ENCODE data around the gene CPNE8. TPM values are rescaled to one million over a fixed set of nuclear protein-coding genes. Genes with fewer than 3 reads are reported as not detected.

CPNE8 gene
- polyA plus RNA-seq, 1 donor from 2014 or later: 1.9 TPM

DNA sequence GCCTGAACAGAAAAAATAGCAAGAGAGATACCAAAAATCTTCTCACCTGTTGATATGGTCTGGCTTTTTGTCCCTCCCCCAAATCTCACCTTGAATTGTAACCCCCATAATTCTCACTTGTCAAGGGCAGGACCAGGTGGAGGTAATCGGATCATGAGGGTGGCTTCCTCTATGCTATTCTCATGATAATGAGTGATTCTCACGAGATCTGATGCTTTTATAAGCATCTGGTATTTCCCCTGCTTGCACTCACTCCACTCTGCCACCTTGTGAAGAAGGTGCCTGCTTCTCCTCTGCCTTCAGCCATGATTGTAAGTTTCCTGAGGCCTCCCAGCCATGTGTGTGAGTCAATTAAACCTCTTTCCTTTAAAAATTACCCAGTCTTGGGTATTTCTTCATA is 291.2 kb downstream of the CPNE8 start:
- H3K36me3 ChIP-seq (ENCODE audit: insufficient read depth, low read length): no peaks in the 10 kb centered on the region
- no peaks in the 10 kb centered on the region for H3K79me2 ChIP-seq (replicated peaks; ENCODE audit: insufficient read depth, low read length)
- no peaks in the 10 kb centered on the region for H3F3A ChIP-seq (ENCODE audit: insufficient read depth, low read length, poor library complexity, severe bottlenecking)
- no peak overlapping the region for H3K4me2 ChIP-seq (ENCODE audit: low read length)
- H3K4me3 ChIP-seq (ENCODE audit: low read length): no peak overlapping the region
- no peaks in the 10 kb centered on the region for H3K9me2 ChIP-seq (ENCODE audit: insufficient read depth, low read length)
- no peak overlapping the region for H3K9ac ChIP-seq (ENCODE audit: low read length)
- H3K27ac ChIP-seq (ENCODE audit: low read length): no peak overlapping the region
- no peaks in the 10 kb centered on the region for H3K9me3 ChIP-seq (ENCODE audit: low read length)
- no peak overlapping the region for H2AFZ ChIP-seq (ENCODE audit: low read depth, low read length)
- H3K27me3 ChIP-seq (ENCODE audit: insufficient read depth, low read depth, low read length): no peaks in the 10 kb centered on the region
- no peaks in the 10 kb centered on the region for H4K20me1 ChIP-seq (ENCODE audit: insufficient read depth)
- TF ChIP-seq MXI1 (conservative IDR thresholded peaks at IDR 0.05; ENCODE audit: poor library complexity, severe bottlenecking) (no peak), SMC3 (conservative IDR thresholded peaks at IDR 0.05; ENCODE audit: poor library complexity) (no peak), RAD21 (conservative IDR thresholded peaks at IDR 0.05) (no peak), TAF1 (IDR thresholded peaks at IDR 0.05; ENCODE audit: low read depth) (no peak), EP300 (conservative IDR thresholded peaks at IDR 0.05; ENCODE audit: poor library complexity, severe bottlenecking) (no peak), EZH2 (IDR thresholded peaks at IDR 0.05; ENCODE audit: borderline replicate concordance, insufficient read depth, low read length, poor library complexity, severe bottlenecking) (no peak)
- TF ChIP-seq, protein P1, sequence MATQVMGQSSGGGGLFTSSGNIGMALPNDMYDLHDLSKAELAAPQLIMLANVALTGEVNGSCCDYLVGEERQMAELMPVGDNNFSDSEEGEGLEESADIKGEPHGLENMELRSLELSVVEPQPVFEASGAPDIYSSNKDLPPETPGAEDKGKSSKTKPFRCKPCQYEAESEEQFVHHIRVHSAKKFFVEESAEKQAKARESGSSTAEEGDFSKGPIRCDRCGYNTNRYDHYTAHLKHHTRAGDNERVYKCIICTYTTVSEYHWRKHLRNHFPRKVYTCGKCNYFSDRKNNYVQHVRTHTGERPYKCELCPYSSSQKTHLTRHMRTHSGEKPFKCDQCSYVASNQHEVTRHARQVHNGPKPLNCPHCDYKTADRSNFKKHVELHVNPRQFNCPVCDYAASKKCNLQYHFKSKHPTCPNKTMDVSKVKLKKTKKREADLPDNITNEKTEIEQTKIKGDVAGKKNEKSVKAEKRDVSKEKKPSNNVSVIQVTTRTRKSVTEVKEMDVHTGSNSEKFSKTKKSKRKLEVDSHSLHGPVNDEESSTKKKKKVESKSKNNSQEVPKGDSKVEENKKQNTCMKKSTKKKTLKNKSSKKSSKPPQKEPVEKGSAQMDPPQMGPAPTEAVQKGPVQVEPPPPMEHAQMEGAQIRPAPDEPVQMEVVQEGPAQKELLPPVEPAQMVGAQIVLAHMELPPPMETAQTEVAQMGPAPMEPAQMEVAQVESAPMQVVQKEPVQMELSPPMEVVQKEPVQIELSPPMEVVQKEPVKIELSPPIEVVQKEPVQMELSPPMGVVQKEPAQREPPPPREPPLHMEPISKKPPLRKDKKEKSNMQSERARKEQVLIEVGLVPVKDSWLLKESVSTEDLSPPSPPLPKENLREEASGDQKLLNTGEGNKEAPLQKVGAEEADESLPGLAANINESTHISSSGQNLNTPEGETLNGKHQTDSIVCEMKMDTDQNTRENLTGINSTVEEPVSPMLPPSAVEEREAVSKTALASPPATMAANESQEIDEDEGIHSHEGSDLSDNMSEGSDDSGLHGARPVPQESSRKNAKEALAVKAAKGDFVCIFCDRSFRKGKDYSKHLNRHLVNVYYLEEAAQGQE (IDR thresholded peaks at IDR 0.05; ENCODE audit: borderline replicate concordance): no peak

- TF ChIP-seq, protein P2, sequence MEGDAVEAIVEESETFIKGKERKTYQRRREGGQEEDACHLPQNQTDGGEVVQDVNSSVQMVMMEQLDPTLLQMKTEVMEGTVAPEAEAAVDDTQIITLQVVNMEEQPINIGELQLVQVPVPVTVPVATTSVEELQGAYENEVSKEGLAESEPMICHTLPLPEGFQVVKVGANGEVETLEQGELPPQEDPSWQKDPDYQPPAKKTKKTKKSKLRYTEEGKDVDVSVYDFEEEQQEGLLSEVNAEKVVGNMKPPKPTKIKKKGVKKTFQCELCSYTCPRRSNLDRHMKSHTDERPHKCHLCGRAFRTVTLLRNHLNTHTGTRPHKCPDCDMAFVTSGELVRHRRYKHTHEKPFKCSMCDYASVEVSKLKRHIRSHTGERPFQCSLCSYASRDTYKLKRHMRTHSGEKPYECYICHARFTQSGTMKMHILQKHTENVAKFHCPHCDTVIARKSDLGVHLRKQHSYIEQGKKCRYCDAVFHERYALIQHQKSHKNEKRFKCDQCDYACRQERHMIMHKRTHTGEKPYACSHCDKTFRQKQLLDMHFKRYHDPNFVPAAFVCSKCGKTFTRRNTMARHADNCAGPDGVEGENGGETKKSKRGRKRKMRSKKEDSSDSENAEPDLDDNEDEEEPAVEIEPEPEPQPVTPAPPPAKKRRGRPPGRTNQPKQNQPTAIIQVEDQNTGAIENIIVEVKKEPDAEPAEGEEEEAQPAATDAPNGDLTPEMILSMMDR (IDR thresholded peaks at IDR 0.05; ENCODE audit: poor library complexity, severe bottlenecking): no peak
- TF ChIP-seq, protein P1 (IDR thresholded peaks at IDR 0.05; ENCODE audit: borderline replicate concordance): no peak
- TF ChIP-seq SMC3 (conservative IDR thresholded peaks at IDR 0.05; ENCODE audit: poor library complexity) (no peak), TAF1 (IDR thresholded peaks at IDR 0.05; ENCODE audit: low read depth) (no peak), RAD21 (conservative IDR thresholded peaks at IDR 0.05) (no peak), POLR2AphosphoS5 (IDR thresholded peaks at IDR 0.05) (no peak), EP300 (conservative IDR thresholded peaks at IDR 0.05; ENCODE audit: poor library complexity, severe bottlenecking) (no peak), MXI1 (conservative IDR thresholded peaks at IDR 0.05; ENCODE audit: poor library complexity, severe bottlenecking) (no peak), EZH2 (IDR thresholded peaks at IDR 0.05; ENCODE audit: borderline replicate concordance, insufficient read depth, low read length, poor library complexity, severe bottlenecking) (no peak)
- H3K79me2 ChIP-seq (replicated peaks; ENCODE audit: insufficient read depth, low read length): no peaks in the 10 kb centered on the region
Observed at GRCh38 chr12:38610808-38611350, 294.5 kb downstream of the CPNE8 start.

More at GRCh38 chr12:38610808-38611350, 294.5 kb downstream of the CPNE8 start:
- Histone ChIP-seq H3K9ac (ENCODE audit: low read length) (no peak overlapping the region), H4K20me1 (ENCODE audit: insufficient read depth) (no peaks in the 10 kb centered on the region), H3K9me2 (ENCODE audit: insufficient read depth, low read length) (no peaks in the 10 kb centered on the region), H2AFZ (ENCODE audit: low read depth, low read length) (no peak overlapping the region), H3K27ac (ENCODE audit: low read length) (no peak overlapping the region), H3K9me3 (ENCODE audit: low read length) (no peaks in the 10 kb centered on the region), H3K36me3 (ENCODE audit: insufficient read depth, low read length) (no peaks in the 10 kb centered on the region), H3K4me3 (ENCODE audit: low read length) (no peak overlapping the region), H3K27me3 (ENCODE audit: insufficient read depth, low read depth, low read length) (no peaks in the 10 kb centered on the region), H3K4me2 (ENCODE audit: low read length) (no peak overlapping the region), H3F3A (ENCODE audit: insufficient read depth, low read length, poor library complexity, severe bottlenecking) (no peaks in the 10 kb centered on the region)

All from neural cell (in vitro differentiated cells).